ENCODE data around the gene SDF4. TPM values are rescaled to one million over a fixed set of nuclear protein-coding genes. Genes with fewer than 3 reads are reported as not detected.
"Not testable (repeated sequence)": the region's sequence is repeated elsewhere in the genome, so short reads cannot be mapped to it uniquely, and the experiment has no call there.

The SDF4 gene
- total RNA-seq, 1 donor from 2014 or later: 139 TPM

GRCh38 chr1:1260843-1261560 lies 29.2 kb upstream of the SDF4 start:
- DNase-seq (ENCODE audit: low spot score): no peak
- intact Hi-C loops (cut with DNase I): no loop called here

- intact Hi-C loops (cut with DNase I): no loop called here
- DNase-seq (ENCODE audit: low spot score): no peak
Observed at GRCh38 chr1:1259951-1260600, 28.3 kb upstream of the SDF4 start.

GRCh38 chr1:1259540-1259939 lies 27.7 kb upstream of the SDF4 start:
- intact Hi-C loops (cut with DNase I): no loop called here
- DNase-seq (ENCODE audit: low spot score): no peak

GRCh38 chr1:1259119-1259488 lies 27.3 kb upstream of the SDF4 start:
- intact Hi-C loops (cut with DNase I): no loop called here
- DNase-seq (ENCODE audit: low spot score): no peak

- DNase-seq (ENCODE audit: low spot score): no peak
- intact Hi-C loops (cut with DNase I): no loop called here
Observed at GRCh38 chr1:1256956-1257871, 25.4 kb upstream of the SDF4 start.

- DNase-seq (ENCODE audit: low spot score): no peak
- intact Hi-C loops (cut with DNase I): no loop called here
Observed at GRCh38 chr1:1255611-1256010, 23.8 kb upstream of the SDF4 start.

- intact Hi-C loops (cut with DNase I): no loop called here
- DNase-seq (ENCODE audit: low spot score): no peak
Observed at GRCh38 chr1:1255078-1255477, 23.3 kb upstream of the SDF4 start.

GRCh38 chr1:1254667-1254998 lies 22.8 kb upstream of the SDF4 start:
- intact Hi-C loops (cut with DNase I): no loop called here
- no peak for DNase-seq (ENCODE audit: low spot score)

- intact Hi-C loops (cut with DNase I): no loop called here
- no peak for DNase-seq (ENCODE audit: low spot score)
Observed at GRCh38 chr1:1253972-1254666, 22.3 kb upstream of the SDF4 start.

GRCh38 chr1:1253314-1253713 lies 21.5 kb upstream of the SDF4 start:
- no peak for DNase-seq (ENCODE audit: low spot score)
- intact Hi-C loops (cut with DNase I): no loop called here

GRCh38 chr1:1250786-1251284 lies 19.0 kb upstream of the SDF4 start:
- intact Hi-C loops (cut with DNase I): loop anchor here (2.0 kb wide), 1 partner anchor 128 kb away; no protein-coding TSS in a partner anchor
- no peak for DNase-seq (ENCODE audit: low spot score)

GRCh38 chr1:1248009-1248913 lies 16.5 kb upstream of the SDF4 start:
- intact Hi-C loops (cut with DNase I); DNase-seq (ENCODE audit: low spot score): not testable (repeated sequence)

- intact Hi-C loops (cut with DNase I): no loop called here
- DNase-seq (ENCODE audit: low spot score): no peak
Observed at GRCh38 chr1:1247341-1247913, 15.6 kb upstream of the SDF4 start.

- intact Hi-C loops (cut with DNase I): no loop called here
- DNase-seq (ENCODE audit: low spot score): no peak
Observed at GRCh38 chr1:1246577-1247340, 15.0 kb upstream of the SDF4 start, which contains the start of gene C1QTNF12. Gene C1QTNF12 (minus strand): TSS chr1:1246722. CDS start chr1:1246690, 32 bp downstream.

- intact Hi-C loops (cut with DNase I): no loop called here
- DNase-seq (ENCODE audit: low spot score): no peak
Observed at GRCh38 chr1:1245817-1246576, 14.2 kb upstream of the SDF4 start.

- no peak for DNase-seq (ENCODE audit: low spot score)
- intact Hi-C loops (cut with DNase I): no loop called here
Observed at GRCh38 chr1:1245178-1245816, 13.5 kb upstream of the SDF4 start.

Measured in cardiac septum (tissue), 1 donor.